ENCODE measurements around the gene DNHD1. TPM values are rescaled to one million over a fixed set of nuclear protein-coding genes. Genes with fewer than 3 reads are reported as not detected.
A peak's percentile ranks its signal among the peaks of the same experiment; 100 is the strongest.

The DNHD1 gene
- total RNA-seq, 1 experiment from 2014 or later = 11.5 TPM

- ChIA-PET CTCF (interaction anchor here (0.6 to 2.6 kb wide), 26 partner anchors 8 to 411 kb away, joined by 3 to 60 read pairs (median 5); partner anchors contain the start of genes APBB1, ARFIP2, DNHD1 and HPX), POLR2A (no interaction called here)
- H3K9me3 Mint-ChIP-seq = no peaks in the 10 kb centered on the region
- DNase-seq (ENCODE audit: low spot score) (no peak), ATAC-seq (peak; percentile 89)
- peak overlapping the region; percentile 8; the same call in 1 of the 2 replicates for H3K27ac Mint-ChIP-seq
- no peaks in the 10 kb centered on the region for H3K27me3 Mint-ChIP-seq (ENCODE audit: low read depth)
- TF ChIP-seq, protein P1, sequence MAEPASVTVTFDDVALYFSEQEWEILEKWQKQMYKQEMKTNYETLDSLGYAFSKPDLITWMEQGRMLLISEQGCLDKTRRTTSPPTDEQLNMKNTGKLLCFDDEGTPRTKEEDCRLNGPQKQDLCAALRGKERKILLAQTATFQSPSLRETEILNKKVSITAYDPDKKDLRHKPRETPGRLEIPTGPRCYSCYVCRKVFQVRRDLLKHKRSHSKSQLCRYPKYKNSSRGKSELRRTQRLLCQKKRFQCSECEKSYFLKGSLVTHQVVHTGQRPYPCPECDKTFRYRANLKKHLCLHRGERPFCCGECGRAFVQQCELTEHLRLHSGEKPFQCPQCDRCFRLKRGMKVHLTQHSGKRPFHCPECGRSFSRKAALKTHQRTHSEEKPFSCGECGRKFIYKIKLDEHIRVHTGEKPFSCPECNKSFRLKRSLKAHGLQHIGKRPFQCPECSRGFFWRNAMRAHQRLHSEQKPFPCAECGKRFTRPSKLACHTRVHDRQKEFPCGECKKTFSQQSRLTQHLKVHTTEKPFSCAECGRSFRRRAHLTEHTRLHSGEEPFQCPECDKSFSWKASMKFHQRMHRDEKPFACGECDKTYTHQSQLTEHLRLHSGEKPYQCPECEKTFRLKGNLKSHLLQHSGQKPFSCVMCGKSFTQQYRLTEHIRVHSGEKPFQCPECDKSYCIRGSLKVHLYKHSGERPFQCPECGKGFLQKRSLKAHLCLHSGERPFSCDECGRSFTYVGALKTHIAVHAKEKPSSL (CRISPR knock-in tag; conservative IDR thresholded peaks at IDR 0.05) = no peak
- TF ChIP-seq, protein P2, sequence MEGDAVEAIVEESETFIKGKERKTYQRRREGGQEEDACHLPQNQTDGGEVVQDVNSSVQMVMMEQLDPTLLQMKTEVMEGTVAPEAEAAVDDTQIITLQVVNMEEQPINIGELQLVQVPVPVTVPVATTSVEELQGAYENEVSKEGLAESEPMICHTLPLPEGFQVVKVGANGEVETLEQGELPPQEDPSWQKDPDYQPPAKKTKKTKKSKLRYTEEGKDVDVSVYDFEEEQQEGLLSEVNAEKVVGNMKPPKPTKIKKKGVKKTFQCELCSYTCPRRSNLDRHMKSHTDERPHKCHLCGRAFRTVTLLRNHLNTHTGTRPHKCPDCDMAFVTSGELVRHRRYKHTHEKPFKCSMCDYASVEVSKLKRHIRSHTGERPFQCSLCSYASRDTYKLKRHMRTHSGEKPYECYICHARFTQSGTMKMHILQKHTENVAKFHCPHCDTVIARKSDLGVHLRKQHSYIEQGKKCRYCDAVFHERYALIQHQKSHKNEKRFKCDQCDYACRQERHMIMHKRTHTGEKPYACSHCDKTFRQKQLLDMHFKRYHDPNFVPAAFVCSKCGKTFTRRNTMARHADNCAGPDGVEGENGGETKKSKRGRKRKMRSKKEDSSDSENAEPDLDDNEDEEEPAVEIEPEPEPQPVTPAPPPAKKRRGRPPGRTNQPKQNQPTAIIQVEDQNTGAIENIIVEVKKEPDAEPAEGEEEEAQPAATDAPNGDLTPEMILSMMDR (IDR thresholded peaks at IDR 0.05) = peak; percentile 53; the same call in 1 of the 2 replicates
- no peak overlapping the region for H3K4me3 Mint-ChIP-seq
- H3K4me1 Mint-ChIP-seq = no peaks in the 10 kb centered on the region
- peaks cover 3% of the 10 kb centered on the region; the same call in 1 of the 2 replicates for H3K36me3 Mint-ChIP-seq
Measured at GRCh38 chr11:6505577-6506240, 8.6 kb downstream of the DNHD1 start.

DNA sequence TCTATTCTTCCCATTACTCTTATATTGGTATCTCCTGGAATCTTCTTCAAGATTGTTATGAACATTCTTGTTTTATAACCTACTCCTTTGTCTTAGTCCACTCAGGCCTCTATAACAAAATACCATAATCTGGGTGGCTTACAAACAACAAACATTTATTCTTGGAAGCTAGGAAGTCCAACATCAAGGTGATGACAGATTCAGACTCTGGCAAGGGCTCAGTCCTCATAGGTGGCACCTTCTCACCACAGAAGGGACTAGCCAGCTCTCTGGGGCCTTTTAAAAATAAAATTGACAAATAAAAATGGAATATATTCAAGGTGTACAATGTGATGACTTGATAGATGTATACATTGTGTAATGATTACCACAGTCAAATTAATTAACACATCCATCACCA lies 19.8 kb downstream of the DNHD1 start:
- peaks cover 28% of the 10 kb centered on the region for H3K36me3 Mint-ChIP-seq
- no peaks in the 10 kb centered on the region; the same call in 1 of the 2 replicates for H3K27me3 Mint-ChIP-seq (ENCODE audit: low read depth)
- TF ChIP-seq PRDM15 (CRISPR knock-in tag; IDR thresholded peaks at IDR 0.05) = no peak
- ATAC-seq = no peak
- DNase-seq (ENCODE audit: low spot score) = no peak
- peaks cover 14% of the 10 kb centered on the region for H3K9me3 Mint-ChIP-seq
- ChIA-PET CTCF (no interaction called here), POLR2A (no interaction called here)
- no peaks in the 10 kb centered on the region for H3K4me1 Mint-ChIP-seq
- H3K27ac Mint-ChIP-seq = no peak overlapping the region
- H3K4me3 Mint-ChIP-seq = no peak overlapping the region

GRCh38 chr11:6520265-6520664 lies 23.2 kb downstream of the DNHD1 start:
- Mint-ChIP-seq H3K4me1 (no peaks in the 10 kb centered on the region), H3K36me3 (peaks cover 6% of the 10 kb centered on the region), H3K27ac (no peak overlapping the region), H3K27me3 (ENCODE audit: low read depth) (no peaks in the 10 kb centered on the region; the same call in 1 of the 2 replicates), H3K9me3 (peaks cover 2% of the 10 kb centered on the region; the same call in 1 of the 2 replicates), H3K4me3 (no peak overlapping the region)
- TF ChIP-seq ZNF416 (CRISPR knock-in tag; IDR thresholded peaks at IDR 0.05) (no peak), ZNF317 (CRISPR knock-in tag; IDR thresholded peaks at IDR 0.05; ENCODE audit: borderline replicate concordance, low read depth) (no peak), FOXP1 (CRISPR knock-in tag; IDR thresholded peaks at IDR 0.05; ENCODE audit: borderline replicate concordance) (no peak), NFE2L1 (CRISPR knock-in tag; IDR thresholded peaks at IDR 0.05) (no peak), ZNF423 (CRISPR knock-in tag; IDR thresholded peaks at IDR 0.05) (no peak), FOXK1 (CRISPR knock-in tag; IDR thresholded peaks at IDR 0.05) (no peak), NR1H2 (CRISPR knock-in tag; IDR thresholded peaks at IDR 0.05) (no peak), ZNF121 (CRISPR knock-in tag; IDR thresholded peaks at IDR 0.05) (no peak), TCF7 (CRISPR knock-in tag; IDR thresholded peaks at IDR 0.05; ENCODE audit: low read depth) (no peak), ZNF138 (CRISPR knock-in tag; conservative IDR thresholded peaks at IDR 0.05) (no peak), ZNF396 (CRISPR knock-in tag; IDR thresholded peaks at IDR 0.05; ENCODE audit: borderline replicate concordance) (no peak), NR3C1 (CRISPR knock-in tag; conservative IDR thresholded peaks at IDR 0.05; ENCODE audit: low read depth) (no peak), MAX (CRISPR knock-in tag; IDR thresholded peaks at IDR 0.05) (no peak)
- TF ChIP-seq, protein P3, sequence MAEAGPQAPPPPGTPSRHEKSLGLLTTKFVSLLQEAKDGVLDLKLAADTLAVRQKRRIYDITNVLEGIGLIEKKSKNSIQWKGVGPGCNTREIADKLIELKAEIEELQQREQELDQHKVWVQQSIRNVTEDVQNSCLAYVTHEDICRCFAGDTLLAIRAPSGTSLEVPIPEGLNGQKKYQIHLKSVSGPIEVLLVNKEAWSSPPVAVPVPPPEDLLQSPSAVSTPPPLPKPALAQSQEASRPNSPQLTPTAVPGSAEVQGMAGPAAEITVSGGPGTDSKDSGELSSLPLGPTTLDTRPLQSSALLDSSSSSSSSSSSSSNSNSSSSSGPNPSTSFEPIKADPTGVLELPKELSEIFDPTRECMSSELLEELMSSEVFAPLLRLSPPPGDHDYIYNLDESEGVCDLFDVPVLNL (CRISPR knock-in tag; IDR thresholded peaks at IDR 0.05; ENCODE audit: borderline replicate concordance, low read depth) = no peak
- TF ChIP-seq, protein P4, sequence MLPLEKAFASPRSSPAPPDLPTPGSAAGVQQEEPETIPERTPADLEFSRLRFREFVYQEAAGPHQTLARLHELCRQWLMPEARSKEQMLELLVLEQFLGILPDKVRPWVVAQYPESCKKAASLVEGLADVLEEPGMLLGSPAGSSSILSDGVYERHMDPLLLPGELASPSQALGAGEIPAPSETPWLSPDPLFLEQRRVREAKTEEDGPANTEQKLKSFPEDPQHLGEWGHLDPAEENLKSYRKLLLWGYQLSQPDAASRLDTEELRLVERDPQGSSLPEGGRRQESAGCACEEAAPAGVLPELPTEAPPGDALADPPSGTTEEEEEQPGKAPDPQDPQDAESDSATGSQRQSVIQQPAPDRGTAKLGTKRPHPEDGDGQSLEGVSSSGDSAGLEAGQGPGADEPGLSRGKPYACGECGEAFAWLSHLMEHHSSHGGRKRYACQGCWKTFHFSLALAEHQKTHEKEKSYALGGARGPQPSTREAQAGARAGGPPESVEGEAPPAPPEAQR (CRISPR knock-in tag; IDR thresholded peaks at IDR 0.05) = no peak
- TF ChIP-seq, protein P5, sequence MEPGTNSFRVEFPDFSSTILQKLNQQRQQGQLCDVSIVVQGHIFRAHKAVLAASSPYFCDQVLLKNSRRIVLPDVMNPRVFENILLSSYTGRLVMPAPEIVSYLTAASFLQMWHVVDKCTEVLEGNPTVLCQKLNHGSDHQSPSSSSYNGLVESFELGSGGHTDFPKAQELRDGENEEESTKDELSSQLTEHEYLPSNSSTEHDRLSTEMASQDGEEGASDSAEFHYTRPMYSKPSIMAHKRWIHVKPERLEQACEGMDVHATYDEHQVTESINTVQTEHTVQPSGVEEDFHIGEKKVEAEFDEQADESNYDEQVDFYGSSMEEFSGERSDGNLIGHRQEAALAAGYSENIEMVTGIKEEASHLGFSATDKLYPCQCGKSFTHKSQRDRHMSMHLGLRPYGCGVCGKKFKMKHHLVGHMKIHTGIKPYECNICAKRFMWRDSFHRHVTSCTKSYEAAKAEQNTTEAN (CRISPR knock-in tag; IDR thresholded peaks at IDR 0.05) = no peak
- POLR2A ChIA-PET = interaction anchor here (0.9 kb wide), 1 partner anchor 139 kb away, joined by 3 read pairs; no protein-coding TSS in a partner anchor
- ATAC-seq (no peak), DNase-seq (ENCODE audit: low spot score) (no peak)
- CTCF ChIA-PET = interaction anchor here (1.1 to 2.5 kb wide), 4 partner anchors 10 to 141 kb away, joined by 3 to 13 read pairs (median 8); no protein-coding TSS in a partner anchor
